ENCODE data around the gene USHBP1. TPM values are rescaled to one million over a fixed set of nuclear protein-coding genes. Genes with fewer than 3 reads are reported as not detected.
A peak's percentile ranks its signal among the peaks of the same experiment; 100 is the strongest.

The USHBP1 gene
- total RNA-seq, 4 donors from 2014 or later, result 8.9 to 24.3 (median 11.1) TPM

- WGBS, 2 donors, result 79 to 81% methylated on average over 20 to 22 of the region's 24 CpGs
- H3K4me1 ChIP-seq, result peaks cover 32 to 40% of the 10 kb centered on the region in 2 donors
- no peak overlapping the region for H3K4me3 ChIP-seq (replicated peaks in 1 of 3)
- no peak overlapping the region for H3K27ac ChIP-seq
- no peaks in the 10 kb centered on the region for H3K9me3 ChIP-seq
- peaks cover 0 to 12% of the 10 kb centered on the region in 2 donors for H3K36me3 ChIP-seq
- TF ChIP-seq CTCF (IDR thresholded peaks at IDR 0.05) (no peak), POLR2A (IDR thresholded peaks at IDR 0.05) (no peak)
- no peak for DNase-seq
- intact Hi-C loops (cut with DNase I), result no loop called here
- H3K27me3 ChIP-seq, result no peaks in the 10 kb centered on the region
Observed at GRCh38 chr19:17240062-17240752, 24.3 kb downstream of the USHBP1 start.

- WGBS, 2 donors, result 92 to 95% methylated on average over 13 of the region's 13 CpGs
- Histone ChIP-seq H3K27me3 (no peaks in the 10 kb centered on the region), H3K4me3 (replicated peaks in 1 of 3) (no peak overlapping the region), H3K36me3 (peaks cover 0 to 12% of the 10 kb centered on the region in 2 donors), H3K9me3 (no peaks in the 10 kb centered on the region), H3K27ac (no peak overlapping the region), H3K4me1 (peaks cover 32 to 42% of the 10 kb centered on the region in 2 donors)
- intact Hi-C loops (cut with DNase I), result no loop called here
- TF ChIP-seq CTCF (IDR thresholded peaks at IDR 0.05) (no peak), POLR2A (IDR thresholded peaks at IDR 0.05) (no peak)
- DNase-seq, result no peak
Observed at GRCh38 chr19:17237747-17238706, 26.5 kb downstream of the USHBP1 start.

- TF ChIP-seq CTCF (IDR thresholded peaks at IDR 0.05) (no peak), POLR2A (IDR thresholded peaks at IDR 0.05) (no peak)
- intact Hi-C loops (cut with DNase I), result no loop called here
- H3K36me3 ChIP-seq, result peaks cover 0 to 12% of the 10 kb centered on the region in 2 donors
- 89 to 90% methylated on average over 18 of the region's 18 CpGs for WGBS, 2 donors
- no peaks in the 10 kb centered on the region for H3K27me3 ChIP-seq
- no peak overlapping the region for H3K27ac ChIP-seq
- H3K9me3 ChIP-seq, result no peaks in the 10 kb centered on the region
- H3K4me1 ChIP-seq, result peaks cover 22 to 31% of the 10 kb centered on the region in 2 donors
- H3K4me3 ChIP-seq (replicated peaks in 1 of 3), result no peak overlapping the region
- DNase-seq, result no peak
Observed at GRCh38 chr19:17236811-17237543, 27.6 kb downstream of the USHBP1 start.

- H3K27ac ChIP-seq, result peak overlapping the region in 2 of 3 donors; percentile 31 to 72
- 19 to 26% methylated on average over 6 to 9 of the region's 27 CpGs for WGBS, 2 donors
Observed at GRCh38 chr19:17235971-17236777, 28.4 kb downstream of the USHBP1 start.

More at GRCh38 chr19:17235971-17236777, 28.4 kb downstream of the USHBP1 start:
- Histone ChIP-seq H3K4me1 (peaks cover 15 to 23% of the 10 kb centered on the region in 2 donors), H3K4me3 (replicated peaks in 1 of 3) (peak overlapping the region in 1 of 3 donors; percentile 41), H3K9me3 (no peaks in the 10 kb centered on the region), H3K36me3 (peaks cover 0 to 17% of the 10 kb centered on the region in 2 donors), H3K27me3 (no peaks in the 10 kb centered on the region)
- DNase-seq, result peak in 1 of 2 donors; percentile 38
- intact Hi-C loops (cut with DNase I), result no loop called here
- TF ChIP-seq CTCF (IDR thresholded peaks at IDR 0.05), result no peak
- TF ChIP-seq POLR2A (IDR thresholded peaks at IDR 0.05), result no peak

Data from thyroid gland (tissue), 4 donors.